Activated CD8-positive, alpha-beta memory T cell treated with anti-CD3 and anti-CD28 coated beads for 4 hours (primary cell): ENCODE results near the gene RGS13.
"Not testable (repeated sequence)": the region's sequence is repeated elsewhere in the genome, so short reads cannot be mapped to it uniquely, and the experiment has no call there.

Experiments
- DNase-seq, 2 donors: peaks; one replicate each; pipeline ENCODE4 v3.0.0-alpha.2; 2020; ENCODE audit warnings: low read depth in 2 of 2

RGS13 gene

DNA sequence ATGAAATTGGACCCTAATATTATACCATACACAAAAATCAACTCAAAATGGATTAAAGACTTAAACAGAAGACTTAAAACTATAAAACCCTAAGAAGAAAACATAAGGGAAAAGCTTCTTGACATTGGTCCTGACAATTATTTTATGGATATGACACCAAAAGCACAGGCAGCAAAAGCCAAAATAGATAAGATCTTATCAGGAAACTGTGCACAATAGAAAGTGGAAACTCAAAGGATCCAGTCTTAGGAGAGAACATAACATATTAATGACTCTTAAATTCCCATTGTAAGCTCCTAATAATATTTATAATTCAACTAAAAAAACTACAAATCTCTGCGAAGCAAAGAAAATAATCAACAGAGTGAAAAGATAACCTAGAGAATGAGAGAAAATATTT, 39.8 kb downstream of the RGS13 start:
- no peak for DNase-seq

DNA sequence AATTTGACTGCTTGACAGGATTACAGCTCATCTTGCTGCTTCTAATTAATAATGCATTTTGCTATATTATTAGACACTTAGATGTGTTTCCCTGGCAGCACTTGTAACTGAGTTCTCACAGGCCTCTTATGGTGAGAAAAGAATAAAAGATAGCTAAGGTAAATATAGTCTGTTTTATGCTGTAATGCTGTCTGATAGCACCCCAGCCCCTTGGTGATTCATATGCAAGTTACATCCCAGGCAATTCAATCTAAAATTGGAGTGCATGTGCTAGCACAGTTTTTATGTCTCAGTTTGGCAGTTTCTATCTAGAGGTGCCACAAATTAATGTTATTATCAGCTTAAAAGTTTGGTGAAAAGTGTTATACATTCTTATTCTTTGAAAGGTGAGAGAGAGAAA, 42.2 kb downstream of the RGS13 start:
- DNase-seq: no peak

DNA sequence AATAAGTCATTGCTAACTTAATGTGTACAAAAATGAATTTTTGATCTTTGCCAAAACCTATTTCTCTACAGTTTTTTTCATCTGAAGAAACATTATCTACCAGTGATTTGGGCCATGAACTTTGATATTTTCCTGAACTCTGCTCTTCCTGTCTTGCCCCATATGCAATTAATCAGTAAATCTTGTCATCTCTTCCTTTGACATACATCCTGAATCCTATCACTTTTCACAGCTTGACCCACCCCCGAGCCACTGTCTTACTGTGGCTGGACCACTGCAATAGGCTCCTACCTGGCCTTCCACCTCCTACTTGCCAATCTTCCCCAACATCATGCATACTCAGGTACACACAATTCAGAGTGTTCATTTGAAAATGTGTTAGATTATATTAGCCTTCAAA, 46.4 kb downstream of the RGS13 start:
- no peak for DNase-seq

GRCh38 chr1:192683081-192683480, 47.1 kb downstream of the RGS13 start:
- not testable (repeated sequence) for DNase-seq

DNA sequence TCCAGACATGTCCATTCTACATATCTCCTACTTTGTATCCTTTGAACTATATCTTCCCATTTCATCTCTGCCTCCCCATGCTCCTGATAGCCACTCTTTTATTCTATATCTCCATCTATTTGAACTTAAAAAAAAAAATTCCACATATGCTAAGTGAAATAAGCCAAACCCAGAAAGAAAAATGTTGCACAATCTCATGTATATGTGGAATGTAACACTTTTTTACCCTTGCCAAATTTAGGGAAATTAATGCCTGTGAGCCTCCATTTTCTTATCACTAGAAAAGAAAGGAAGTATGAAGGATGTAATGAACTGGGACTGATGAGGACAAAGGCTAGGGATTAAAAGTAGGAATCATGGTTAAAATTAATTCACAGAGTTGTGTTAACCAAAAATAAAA, 53.5 kb downstream of the RGS13 start:
- no peak for DNase-seq

DNA sequence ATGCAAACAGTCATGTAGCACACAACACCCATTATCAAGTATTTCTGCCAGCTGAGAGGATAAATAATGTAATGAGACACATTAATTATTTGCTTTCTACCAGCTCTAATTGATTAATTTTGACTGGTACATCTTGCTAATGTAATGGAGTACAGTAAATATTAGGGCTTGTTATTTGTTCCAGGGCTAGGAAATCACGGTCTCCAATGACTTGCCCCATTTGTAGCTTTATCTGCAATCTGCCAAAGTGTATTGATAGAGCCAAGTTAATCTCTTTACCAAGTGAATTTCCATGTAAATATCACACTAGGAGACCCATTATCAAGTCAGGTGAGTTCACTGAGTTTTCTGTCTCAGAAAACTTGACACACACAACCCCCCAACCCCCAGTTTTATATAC, 55.1 kb downstream of the RGS13 start:
- no peak for DNase-seq

- DNase-seq: no peak
These were observed 60.1 kb downstream of the RGS13 start for GRCh38 chr1:192696082-192696481.

DNA sequence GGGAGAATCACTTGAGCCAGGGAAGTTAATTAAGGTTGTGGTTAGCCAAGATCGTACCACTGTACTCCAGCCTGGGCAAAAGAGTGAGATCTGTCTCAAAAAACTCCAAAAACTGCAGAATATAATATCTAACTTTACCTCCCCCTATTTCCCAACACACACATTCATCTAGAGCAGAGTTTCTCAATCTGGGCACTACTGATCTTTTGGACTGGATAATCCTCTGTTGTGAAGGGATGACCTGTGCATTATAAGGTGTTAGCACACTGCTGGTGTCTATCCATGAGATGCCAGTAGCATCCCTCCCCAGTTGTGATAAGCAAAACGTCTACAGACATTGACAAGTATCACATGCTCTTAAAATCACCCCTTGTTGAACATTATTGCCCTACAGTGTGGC, 61.8 kb downstream of the RGS13 start:
- no peak for DNase-seq

GRCh38 chr1:192698731-192699130, 62.8 kb downstream of the RGS13 start:
- no peak for DNase-seq

DNA sequence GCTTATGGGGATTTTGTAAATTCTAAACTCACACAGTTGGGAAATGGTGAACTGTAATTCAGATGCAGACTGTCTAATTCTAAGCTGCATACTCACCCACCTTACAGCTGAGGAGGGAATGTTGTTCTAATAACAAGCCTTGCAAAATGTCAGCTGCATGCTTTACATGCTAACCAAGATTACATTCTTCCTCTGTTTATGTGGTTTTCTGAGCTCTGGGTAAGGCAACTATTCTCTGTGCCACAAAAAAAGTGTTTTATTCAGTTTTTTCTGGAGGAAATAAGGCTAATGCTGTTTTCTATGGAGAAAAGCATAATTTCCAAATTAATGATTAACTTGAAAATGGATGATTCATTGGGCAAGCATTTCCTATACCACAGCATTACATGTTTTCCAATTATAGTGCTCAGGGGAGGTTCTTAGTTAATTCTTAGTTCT, 64.9 kb downstream of the RGS13 start:
- no peak for DNase-seq

DNA sequence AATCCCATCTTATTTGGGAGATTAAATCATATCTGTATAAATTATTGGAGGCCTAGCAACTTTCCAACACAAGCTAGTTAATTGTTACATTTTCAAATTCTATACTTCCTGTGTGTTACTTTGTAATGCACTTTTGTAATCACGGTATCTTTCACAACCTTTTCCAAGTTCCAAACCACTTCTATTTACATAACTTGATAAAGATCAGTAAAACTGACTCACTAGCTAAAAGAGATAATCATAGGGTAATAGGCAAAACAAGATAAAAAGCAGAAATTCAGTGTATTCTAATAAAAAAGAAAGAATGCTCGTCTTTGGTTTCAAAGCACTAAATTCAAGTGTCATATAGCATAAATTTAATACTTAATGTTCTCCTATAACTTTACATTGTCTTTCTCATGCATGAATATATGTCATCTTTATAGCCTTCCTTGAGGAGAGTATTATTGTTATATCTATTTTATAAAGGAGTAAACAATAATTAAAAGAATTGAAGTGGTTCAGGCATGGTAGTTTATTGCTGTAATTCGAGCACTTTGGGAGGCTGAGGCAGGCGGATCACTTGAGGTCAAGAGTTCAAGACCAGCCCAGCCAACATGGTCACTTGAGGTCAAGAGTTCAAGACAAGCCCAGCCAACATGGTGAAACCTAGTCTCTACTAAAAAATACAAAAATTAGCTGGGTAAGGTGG, 66.4 kb downstream of the RGS13 start:
- no peak for DNase-seq

GRCh38 chr1:192703283-192704206, 67.6 kb downstream of the RGS13 start:
- DNase-seq: no peak

DNA sequence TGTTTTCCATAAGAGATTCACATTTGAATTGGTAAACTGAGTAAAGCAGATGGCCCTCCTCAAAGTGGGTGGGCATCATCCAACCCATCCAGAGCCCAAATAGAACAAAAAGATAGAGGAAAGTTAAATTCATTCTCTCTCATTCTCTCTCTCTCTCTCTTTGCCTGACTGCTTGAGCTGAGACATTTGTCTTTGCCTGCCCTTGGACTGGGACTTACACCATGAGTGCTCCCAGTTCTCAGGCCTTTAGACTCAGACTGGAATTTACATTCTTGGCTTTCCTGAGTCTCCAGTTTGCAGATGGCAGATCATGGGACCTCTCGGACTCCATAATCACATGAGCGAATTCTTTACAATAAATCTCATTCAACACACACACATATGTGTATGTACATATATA, 69.6 kb downstream of the RGS13 start:
- DNase-seq: no peak

- no peak for DNase-seq
These were observed 71.0 kb downstream of the RGS13 start for GRCh38 chr1:192706936-192707335.

DNA sequence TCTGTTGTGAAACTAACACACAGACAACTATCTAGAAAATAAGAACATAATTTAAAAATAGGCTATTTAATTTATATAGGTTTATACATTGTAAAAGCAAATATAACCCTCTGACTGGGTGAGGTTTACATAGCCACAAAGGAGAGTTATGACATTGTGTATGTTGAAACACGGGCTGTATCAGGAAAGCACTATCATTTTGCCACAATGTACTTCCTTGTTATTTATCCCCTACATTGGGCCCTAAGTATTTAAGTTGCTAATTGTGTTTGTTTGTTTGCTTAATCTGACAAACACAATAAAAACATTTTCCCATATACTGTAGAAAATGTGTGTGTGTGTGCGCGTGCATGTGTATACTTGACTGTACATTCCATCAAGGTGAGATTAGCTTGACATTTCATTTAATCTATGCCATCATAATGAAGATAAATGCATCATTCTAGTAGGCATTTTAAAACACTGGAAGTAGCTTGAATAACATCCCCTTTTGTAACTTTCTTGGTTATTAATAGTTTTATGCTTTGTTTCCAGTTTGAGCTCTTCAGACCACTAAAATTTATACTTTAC, 72.1 kb downstream of the RGS13 start:
- no peak for DNase-seq

- no peak for DNase-seq
These were observed 73.6 kb downstream of the RGS13 start for GRCh38 chr1:192709544-192709943.
